Neural cell (in vitro differentiated cells): ENCODE measurements around the gene IFI27. TPM values are rescaled to one million over a fixed set of nuclear protein-coding genes. Genes with fewer than 3 reads are reported as not detected.

Experiments used
- H2AFZ ChIP-seq: fragments of 200-600, 300-800 bp; sonication (generic), shearing (Covaris generic); 2 replicates; pipeline ENCODE4 v1.6.0; 2014; ENCODE audit warnings: low read depth, mild to moderate bottlenecking, antibody characterized with exemption, low read length, moderate library complexity
- H3F3A ChIP-seq: fragments of 200-600 bp; shearing (Covaris generic); 2 replicates; pipeline ENCODE4 v1.6.1; 2016; ENCODE audit warnings: mild to moderate bottlenecking, moderate library complexity, mixed read lengths, antibody characterized with exemption, low read length; ENCODE audit not compliant: insufficient read depth, poor library complexity, severe bottlenecking
- H3K27ac ChIP-seq: fragments of 200-600, 300-800 bp; sonication (generic), shearing (Covaris generic); 2 replicates; pipeline ENCODE4 v1.5.1; 2014; ENCODE audit warnings: mild to moderate bottlenecking, low read length, moderate library complexity
- H3K27me3 ChIP-seq: fragments of 300-800, 200-600 bp; sonication (generic), shearing (Covaris generic); 2 replicates; pipeline ENCODE4 v1.6.0; 2014; ENCODE audit warnings: mild to moderate bottlenecking, low read depth, low read length, moderate library complexity; ENCODE audit not compliant: insufficient read depth
- H3K36me3 ChIP-seq: fragments of 300-800, 200-600 bp; sonication (generic), shearing (Covaris generic); 2 replicates; pipeline ENCODE4 v1.5.1; 2014; ENCODE audit warnings: mild to moderate bottlenecking, antibody characterized with exemption, low read length, moderate library complexity; ENCODE audit not compliant: insufficient read depth
- H3K4me2 ChIP-seq: fragments of 300-800, 200-600 bp; sonication (generic), shearing (Covaris generic); 2 replicates; pipeline ENCODE4 v1.6.0; 2014; ENCODE audit warnings: mild to moderate bottlenecking, low read length
- H3K4me3 ChIP-seq: fragments of 300-800, 200-600 bp; sonication (generic), shearing (Covaris generic); 2 replicates; pipeline ENCODE4 v1.5.1; 2014; ENCODE audit warnings: mild to moderate bottlenecking, low read length, moderate library complexity
- H3K79me2 ChIP-seq: fragments of 200-600 bp; shearing (Covaris generic); replicated peaks from 2 replicates; pipeline ENCODE4 v1.6.0; 2014; ENCODE audit warnings: mild to moderate bottlenecking, low read length, moderate library complexity; ENCODE audit not compliant: insufficient read depth
- H3K9ac ChIP-seq: fragments of 300-800, 200-600 bp; sonication (generic), shearing (Covaris generic); 2 replicates; pipeline ENCODE4 v1.6.1; 2016; ENCODE audit warnings: mild to moderate bottlenecking, low read length, mixed read lengths
- H3K9me2 ChIP-seq: fragments of 200-600 bp; shearing (Covaris generic); 2 replicates; pipeline ENCODE4 v1.6.1; 2016; ENCODE audit warnings: mild to moderate bottlenecking, low read length, mixed read lengths; ENCODE audit not compliant: insufficient read depth
- H3K9me3 ChIP-seq: fragments of 200-600, 300-800 bp; sonication (generic), shearing (Covaris generic); 2 replicates; pipeline ENCODE4 v1.6.1; 2016; ENCODE audit warnings: mild to moderate bottlenecking, mixed run types, low read length, moderate library complexity, mixed read lengths
- H4K20me1 ChIP-seq: fragments of 200-600 bp; shearing (Covaris generic); 2 replicates; pipeline ENCODE4 v1.6.1; 2016; ENCODE audit warnings: mild to moderate bottlenecking, mixed run types; ENCODE audit not compliant: insufficient read depth
- CTCF ChIP-seq: fragments of 450-650 bp; IDR thresholded peaks from 2 replicates; pipeline ENCODE4 v1.5.1; 2014; ENCODE audit warnings: antibody characterized with exemption, mild to moderate bottlenecking, moderate library complexity; ENCODE audit not compliant: poor library complexity, severe bottlenecking
- EP300 ChIP-seq: fragments of 450-650 bp; conservative IDR thresholded peaks from 2 replicates; pipeline ENCODE4 v1.6.1; 2014; ENCODE audit warnings: antibody characterized with exemption, mild to moderate bottlenecking, moderate library complexity; ENCODE audit not compliant: poor library complexity, severe bottlenecking
- EZH2 ChIP-seq: fragments of 200-600, 300-800 bp; shearing (Covaris generic), sonication (generic); IDR thresholded peaks from 2 replicates; pipeline ENCODE4 v1.6.1; 2014; ENCODE audit warnings: antibody characterized with exemption, low read length, borderline replicate concordance, mild to moderate bottlenecking; ENCODE audit not compliant: insufficient read depth, poor library complexity, severe bottlenecking
- MXI1 ChIP-seq: fragments of 450-650 bp; conservative IDR thresholded peaks from 2 replicates; pipeline ENCODE4 v1.6.1; 2014; ENCODE audit warnings: antibody characterized with exemption, mild to moderate bottlenecking; ENCODE audit not compliant: poor library complexity, severe bottlenecking
- POLR2AphosphoS5 ChIP-seq: IDR thresholded peaks from 2 replicates; pipeline ENCODE4 v1.6.1; 2012
- RAD21 ChIP-seq: fragments of 450-650 bp; conservative IDR thresholded peaks from 2 replicates; pipeline ENCODE4 v1.6.1; 2014; ENCODE audit warnings: antibody characterized with exemption, mild to moderate bottlenecking, moderate library complexity
- REST ChIP-seq: IDR thresholded peaks from 2 replicates; pipeline ENCODE4 v1.6.1; 2012; ENCODE audit warnings: borderline replicate concordance
- SMC3 ChIP-seq: fragments of 450-650 bp; conservative IDR thresholded peaks from 2 replicates; pipeline ENCODE4 v1.6.1; 2014; ENCODE audit warnings: antibody characterized with exemption, mild to moderate bottlenecking, moderate library complexity; ENCODE audit not compliant: poor library complexity
- TAF1 ChIP-seq: IDR thresholded peaks from 2 replicates; pipeline ENCODE4 v1.6.1; 2012; ENCODE audit warnings: low read depth
- polyA plus RNA-seq: library from polyadenylated mRNA; depleted of rRNA; stranded (reverse); fragments of >200 nt; gene quantifications from 2 replicates; pipeline ENCODE4 v1.2.3, GENCODE V29; 2014

The IFI27 gene
- polyA plus RNA-seq, 1 donor from 2014 or later = 2.2 TPM

GRCh38 chr14:94142247-94142646 lies 31.7 kb downstream of the IFI27 start:
- no peaks in the 10 kb centered on the region for H3K79me2 ChIP-seq
- H3K27me3 ChIP-seq = no peaks in the 10 kb centered on the region
- no peak overlapping the region for H3K27ac ChIP-seq
- H3F3A ChIP-seq = no peaks in the 10 kb centered on the region
- H4K20me1 ChIP-seq = no peaks in the 10 kb centered on the region
- TF ChIP-seq SMC3 = no peak
- TF ChIP-seq EP300 = no peak
- no peak for TF ChIP-seq RAD21
- no peak for TF ChIP-seq POLR2AphosphoS5
- TF ChIP-seq CTCF = no peak
- TF ChIP-seq REST = no peak
- TF ChIP-seq EZH2 = no peak
- no peak for TF ChIP-seq TAF1
- TF ChIP-seq MXI1 = no peak
- no peak overlapping the region for H3K4me3 ChIP-seq
- no peaks in the 10 kb centered on the region for H3K9me2 ChIP-seq
- no peak overlapping the region for H3K4me2 ChIP-seq
- H3K9me3 ChIP-seq = no peaks in the 10 kb centered on the region
- no peak overlapping the region for H3K9ac ChIP-seq
- H2AFZ ChIP-seq = no peak overlapping the region
- no peaks in the 10 kb centered on the region for H3K36me3 ChIP-seq

- Histone ChIP-seq H3F3A (no peaks in the 10 kb centered on the region), H3K4me2 (no peak overlapping the region), H3K27me3 (no peaks in the 10 kb centered on the region), H3K4me3 (no peak overlapping the region), H3K9ac (no peak overlapping the region), H4K20me1 (no peaks in the 10 kb centered on the region), H3K9me3 (no peaks in the 10 kb centered on the region), H3K27ac (no peak overlapping the region), H3K36me3 (no peaks in the 10 kb centered on the region), H3K9me2 (no peaks in the 10 kb centered on the region), H3K79me2 (no peaks in the 10 kb centered on the region), H2AFZ (no peak overlapping the region)
- TF ChIP-seq REST (no peak), CTCF (no peak), EP300 (no peak), MXI1 (no peak), POLR2AphosphoS5 (no peak), SMC3 (no peak), EZH2 (no peak), TAF1 (no peak), RAD21 (no peak)
These were observed 32.3 kb downstream of the IFI27 start for GRCh38 chr14:94142836-94143235.
